HepG2 (cell line): ENCODE measurements around the gene CHN2. TPM values are rescaled to one million over a fixed set of nuclear protein-coding genes. Genes with fewer than 3 reads are reported as not detected.
A peak's percentile ranks its signal among the peaks of the same experiment; 100 is the strongest.

Source experiments
- AHR ChIP-seq: IDR thresholded peaks from 2 replicates; pipeline ENCODE4 v1.6.1; 2018; ENCODE audit warnings: missing genetic modification reagents, missing compliant biosample characterization
- CBX2 ChIP-seq, 2 experiments: fragments of 200-600 bp in 1 of 2; sonication (generic); formaldehyde crosslinking in 1 of 2; IDR thresholded peaks; 2 replicates each; pipeline versions ENCODE4 v1.7.0 to v1.8.1; 2018 to 2022; ENCODE audit warnings: low read depth in 2 of 2, low read length in 1 of 2, mild to moderate bottlenecking in 1 of 2, missing genetic modification reagents in 1 of 2
- HINFP ChIP-seq: sonication (generic); formaldehyde crosslinking; IDR thresholded peaks from 2 replicates; pipeline ENCODE4 v1.4.0; 2020; ENCODE audit warnings: low read depth, mild to moderate bottlenecking, missing genetic modification reagents
- IKZF4 ChIP-seq: sonication (generic); formaldehyde crosslinking; IDR thresholded peaks from 2 replicates; pipeline ENCODE4 v1.5.1; 2020; ENCODE audit warnings: borderline replicate concordance, mild to moderate bottlenecking, low read depth, missing genetic modification reagents; ENCODE audit errors: not compliant biosample characterization
- PRDM10 ChIP-seq: sonication (generic); formaldehyde crosslinking; IDR thresholded peaks from 2 replicates; pipeline ENCODE4 v1.4.0; 2020; ENCODE audit warnings: low read depth, missing genetic modification reagents
- RXRA ChIP-seq: sonication (generic); formaldehyde crosslinking; IDR thresholded peaks from 2 replicates; pipeline ENCODE4 v1.5.1; 2020; ENCODE audit warnings: missing genetic modification reagents
- SIX4 ChIP-seq: sonication (generic); formaldehyde crosslinking; IDR thresholded peaks from 2 replicates; pipeline ENCODE4 v1.4.0; 2020; ENCODE audit warnings: missing genetic modification reagents
- SP4 ChIP-seq: sonication (generic); formaldehyde crosslinking; IDR thresholded peaks from 2 replicates; pipeline ENCODE4 v1.8.1; 2023; ENCODE audit warnings: mild to moderate bottlenecking, missing genetic modification reagents
- USF2 ChIP-seq, 2 experiments: sonication (generic) in 1 of 2; formaldehyde crosslinking in 1 of 2; IDR thresholded peaks; 2 replicates each; pipeline versions ENCODE4 v1.5.1 to v1.6.1; 2011 to 2020; ENCODE audit warnings: borderline replicate concordance in 1 of 2, low read depth in 1 of 2, low read length in 1 of 2, mild to moderate bottlenecking in 1 of 2, missing genetic modification reagents in 1 of 2, moderate library complexity in 1 of 2
- ZBTB33 ChIP-seq: sonication (generic); formaldehyde crosslinking; IDR thresholded peaks from 2 replicates; pipeline ENCODE4 v1.4.0; 2020; ENCODE audit warnings: missing genetic modification reagents
- ZFP36 ChIP-seq: fragments of 150-350 bp; IDR thresholded peaks from 2 replicates; pipeline ENCODE4 v1.6.1; 2018; ENCODE audit warnings: borderline replicate concordance, low read length, low read depth; ENCODE audit not compliant: partially characterized antibody
- ZKSCAN1 ChIP-seq: fragments of 150-350 bp; IDR thresholded peaks from 2 replicates; pipeline ENCODE4 v1.6.1; 2014; ENCODE audit warnings: low read length
- ZKSCAN5 ChIP-seq: sonication (generic); formaldehyde crosslinking; IDR thresholded peaks from 2 replicates; pipeline ENCODE4 v1.5.1; 2020; ENCODE audit warnings: mild to moderate bottlenecking, missing genetic modification reagents
- ZNF292 ChIP-seq: sonication (generic); formaldehyde crosslinking; IDR thresholded peaks from 2 replicates; pipeline ENCODE4 v1.8.1; 2022; ENCODE audit warnings: mild to moderate bottlenecking, low read depth, missing genetic modification reagents, borderline replicate concordance
- ZNF563 ChIP-seq: sonication (generic); formaldehyde crosslinking; IDR thresholded peaks from 2 replicates; pipeline ENCODE4 v1.8.0; 2022; ENCODE audit warnings: mild to moderate bottlenecking, moderate library complexity, missing genetic modification reagents
- ZNF652 ChIP-seq: IDR thresholded peaks from 2 replicates; pipeline ENCODE4 v1.6.1; 2016; ENCODE audit warnings: low read depth, borderline replicate concordance
- ZSCAN31 ChIP-seq: sonication (generic); formaldehyde crosslinking; IDR thresholded peaks from 2 replicates; pipeline ENCODE4 v1.5.0; 2020; ENCODE audit warnings: low read depth, mild to moderate bottlenecking, missing genetic modification reagents
- polyA plus RNA-seq, 8 experiments: library from polyadenylated mRNA; depleted of rRNA in 3 of 8; stranded (reverse) in 7 of 8; unstranded in 1 of 8; fragments of >200 nt; fragmentation: Illumina TruSeq in 4 of 8; extraction: Trizol in 4 of 8; gene quantifications; 2 replicates each; pipeline versions ENCODE4 v1.2.1 to v1.2.3, GENCODE V29; 2011 to 2016; ENCODE audit warnings: low read depth in 4 of 8, missing spikeins in 1 of 8, mixed read lengths in 1 of 8; ENCODE audit not compliant: insufficient read depth in 1 of 8
- total RNA-seq, 5 experiments: library from RNA; depleted of rRNA; stranded (reverse); fragments of >200 nt; fragmentation: Illumina TruSeq; extraction: Trizol; gene quantifications; 2 replicates each; pipeline ENCODE4 v1.2.3, GENCODE V29; 2016; ENCODE audit warnings: low read depth in 1 of 5

The CHN2 gene
- total and polyA plus RNA-seq, 2 of the 13 experiments (the other 11 are each of a cell fraction or from before 2014, with no cell fraction given): 23.5 to 30.5 TPM

- no peak for TF ChIP-seq USF2 (IDR thresholded peaks at IDR 0.05; ENCODE audit: low read depth, low read length)
- no peak for TF ChIP-seq USF2 (CRISPR knock-in tag; IDR thresholded peaks at IDR 0.05; ENCODE audit: borderline replicate concordance)
- TF ChIP-seq ZNF563 (CRISPR knock-in tag): no peak
- TF ChIP-seq AHR (CRISPR knock-in tag): no peak
- TF ChIP-seq ZNF652: peak; percentile 9; the same call in 1 of the 2 replicates
- peak; percentile 54; the same call in 1 of the 2 replicates for TF ChIP-seq RXRA
- TF ChIP-seq ZSCAN31 (CRISPR knock-in tag): peak; percentile 53; the same call in 1 of the 2 replicates
- no peak for TF ChIP-seq ZFP36
- TF ChIP-seq SP4: no peak
- 0 out of 2 replicates have a peak, but pooled peaks have one; percentile 51 for TF ChIP-seq HINFP (CRISPR knock-in tag)
- no peak for TF ChIP-seq PRDM10
- TF ChIP-seq ZKSCAN5 (CRISPR knock-in tag): no peak
- TF ChIP-seq ZKSCAN1: no peak
- TF ChIP-seq CBX2 (IDR thresholded peaks at IDR 0.05; ENCODE audit: low read depth, low read length): no peak
- TF ChIP-seq CBX2 (CRISPR knock-in tag; IDR thresholded peaks at IDR 0.05; ENCODE audit: low read depth): no peak
- no peak for TF ChIP-seq SIX4 (CRISPR knock-in tag)
- TF ChIP-seq ZBTB33 (CRISPR knock-in tag): no peak
- peak; percentile 97; the same call in 1 of the 2 replicates for TF ChIP-seq ZNF292 (CRISPR knock-in tag)
- TF ChIP-seq IKZF4: no peak
Measured at GRCh38 chr7:29230871-29231345, 36.3 kb downstream of the CHN2 start (continued).
